Measurements from ENCODE around the gene SSH2.
"Not testable (repeated sequence)": the region's sequence is repeated elsewhere in the genome, so short reads cannot be mapped to it uniquely, and the experiment has no call there.

Gene SSH2

GRCh38 chr17:29732209-29732608 is 197.8 kb downstream of the SSH2 start:
- DNase-seq = no peak

- no peak for DNase-seq
Observed at GRCh38 chr17:29731589-29731929, 198.5 kb downstream of the SSH2 start.

GRCh38 chr17:29728490-29728889 is 201.5 kb downstream of the SSH2 start:
- DNase-seq = no peak

DNA sequence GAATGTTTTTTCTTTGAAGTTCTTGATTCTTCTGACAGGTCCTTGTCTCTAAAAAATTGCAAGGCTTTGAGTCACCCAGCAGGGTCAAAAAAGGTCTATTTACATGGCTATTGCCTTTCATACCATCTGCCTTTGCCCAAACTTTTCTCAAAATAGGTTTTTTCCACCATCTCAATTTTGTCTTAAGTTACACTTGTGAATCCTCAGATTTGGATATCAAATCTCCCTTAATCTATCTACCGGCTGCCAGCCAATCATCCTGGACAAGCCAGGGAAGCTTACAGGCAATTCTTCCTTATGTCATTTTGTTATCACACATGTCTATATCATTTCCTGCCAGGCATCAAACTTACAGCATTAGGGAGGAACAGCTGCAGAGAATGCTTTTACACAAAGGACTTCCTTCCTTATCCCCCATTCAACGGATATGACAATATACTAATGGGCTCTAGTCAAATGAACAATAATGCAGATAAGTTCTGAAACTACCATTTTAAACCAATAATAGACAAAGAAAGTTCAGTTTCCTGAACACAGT is 203.2 kb downstream of the SSH2 start:
- no peak for DNase-seq

DNA sequence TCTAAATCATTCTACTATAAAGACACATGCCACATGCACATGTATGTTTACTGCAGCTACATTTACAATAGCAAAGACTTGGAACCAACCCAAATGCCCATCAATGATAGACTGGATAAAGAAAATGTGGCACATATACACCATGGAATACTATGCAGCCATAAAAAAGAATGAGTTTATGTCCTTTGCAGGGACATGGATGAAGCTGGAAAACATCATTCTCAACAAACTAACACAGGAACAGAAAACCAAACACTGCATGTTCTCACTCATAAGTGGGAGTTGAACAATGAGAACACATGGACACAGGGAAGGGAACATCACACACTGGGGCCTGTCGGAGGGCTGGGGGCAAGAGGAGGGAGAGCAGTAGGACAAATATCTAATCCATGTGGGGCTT is 204.6 kb downstream of the SSH2 start:
- not testable (repeated sequence) for DNase-seq

DNA sequence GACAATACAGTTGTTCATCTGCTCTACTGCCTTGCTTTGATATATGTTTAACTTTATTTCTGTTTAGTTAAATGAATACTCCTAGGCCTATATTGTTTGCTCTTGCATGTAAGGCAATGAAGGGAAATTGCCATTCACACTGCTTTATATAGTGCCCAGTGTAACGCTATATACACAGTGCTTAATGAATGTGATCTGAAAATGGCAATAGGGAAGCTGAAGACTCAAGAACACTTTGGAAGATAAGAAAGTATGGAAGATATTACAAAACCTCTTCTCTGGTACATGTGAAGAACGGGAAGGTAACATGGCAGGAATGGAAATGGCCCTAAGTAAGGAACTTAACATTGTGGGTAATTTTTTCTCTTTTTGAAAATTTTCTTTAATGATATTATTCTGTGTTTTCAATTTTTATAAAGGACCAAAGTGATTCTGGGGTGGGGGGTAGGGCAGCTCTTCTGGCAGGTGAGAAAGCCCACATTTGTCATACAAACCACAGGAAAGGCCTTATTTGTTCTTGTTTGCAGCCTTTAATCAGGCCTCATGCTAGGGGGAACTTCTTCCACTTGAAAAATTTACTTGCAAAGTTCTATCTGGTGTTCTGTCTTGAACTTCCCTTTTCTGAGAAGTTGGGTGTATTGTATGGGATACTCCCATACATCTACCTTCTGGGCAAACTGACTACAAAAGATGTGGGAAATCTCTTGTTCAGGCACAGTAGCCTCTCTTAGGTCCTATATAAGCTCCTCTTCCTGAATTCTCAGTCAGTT is 206.6 kb downstream of the SSH2 start:
- no peak for DNase-seq

- DNase-seq = no peak
Observed at GRCh38 chr17:29722411-29723198, 207.4 kb downstream of the SSH2 start.

DNA sequence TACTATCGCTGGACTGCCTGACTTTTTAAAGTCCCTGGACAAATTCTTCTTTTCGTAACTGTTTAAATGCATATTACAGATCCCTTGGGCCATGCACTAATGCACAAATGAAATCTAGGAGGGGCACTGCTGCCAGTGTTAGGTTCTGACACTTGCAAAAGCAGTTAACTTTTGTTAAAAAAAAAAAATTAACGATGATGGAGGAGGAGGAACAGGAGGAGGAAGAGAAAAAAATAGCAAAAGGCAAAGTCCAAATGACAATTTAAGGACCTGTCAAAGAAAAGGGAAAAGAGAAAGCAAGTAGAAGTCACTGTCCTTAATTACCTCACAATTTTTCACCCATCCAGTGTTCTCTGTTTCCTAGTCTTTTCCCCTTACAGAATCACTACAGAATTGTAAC is 209.5 kb downstream of the SSH2 start:
- no peak for DNase-seq

DNA sequence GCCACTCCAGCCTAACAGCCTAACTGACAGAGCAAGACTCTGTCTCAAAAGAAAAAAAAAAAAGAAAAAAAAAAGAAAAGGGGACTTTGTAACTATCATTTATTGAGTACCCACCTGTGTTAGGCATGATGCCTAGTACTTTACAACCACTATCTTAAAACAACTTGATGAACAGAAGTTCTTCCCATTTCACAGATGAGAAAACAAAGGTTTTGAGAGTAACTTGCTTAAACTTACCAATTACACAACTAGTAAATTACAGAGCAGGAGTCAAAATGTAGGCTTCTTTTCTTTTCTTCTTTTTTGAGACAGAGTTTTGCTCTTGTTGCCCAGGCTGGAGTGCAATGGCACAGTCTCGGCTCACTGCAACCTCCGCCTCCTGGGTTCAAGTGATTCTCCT is 210.6 kb downstream of the SSH2 start:
- DNase-seq = no peak

DNA sequence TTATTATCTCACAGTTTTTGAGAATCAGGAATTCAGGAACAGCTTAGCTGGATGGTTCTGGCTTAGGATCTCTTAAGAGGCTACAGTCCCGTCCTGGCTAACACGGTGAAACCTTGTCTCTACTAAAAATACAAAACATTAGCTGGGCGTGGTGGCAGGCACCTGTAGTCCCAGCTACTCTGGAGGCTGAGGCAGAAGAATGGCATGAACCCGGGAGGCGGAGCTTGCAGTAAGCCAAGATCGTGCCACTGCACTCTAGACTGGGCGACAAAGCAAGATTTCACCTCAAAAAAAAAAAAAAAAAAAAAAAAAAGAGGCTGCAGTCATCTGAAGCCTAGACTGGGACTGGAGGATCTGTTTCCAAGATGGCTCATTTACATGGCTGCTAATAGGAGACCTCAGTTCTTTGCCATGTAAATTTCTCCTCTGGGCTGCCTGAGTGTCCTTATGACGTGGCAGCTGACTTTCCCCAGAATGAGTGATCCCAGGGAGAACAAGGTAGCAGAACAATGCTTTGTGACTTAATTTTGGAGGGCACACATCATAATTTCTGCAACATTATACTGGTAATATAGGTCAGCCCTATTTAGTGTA is 211.5 kb downstream of the SSH2 start:
- no peak for DNase-seq

DNA sequence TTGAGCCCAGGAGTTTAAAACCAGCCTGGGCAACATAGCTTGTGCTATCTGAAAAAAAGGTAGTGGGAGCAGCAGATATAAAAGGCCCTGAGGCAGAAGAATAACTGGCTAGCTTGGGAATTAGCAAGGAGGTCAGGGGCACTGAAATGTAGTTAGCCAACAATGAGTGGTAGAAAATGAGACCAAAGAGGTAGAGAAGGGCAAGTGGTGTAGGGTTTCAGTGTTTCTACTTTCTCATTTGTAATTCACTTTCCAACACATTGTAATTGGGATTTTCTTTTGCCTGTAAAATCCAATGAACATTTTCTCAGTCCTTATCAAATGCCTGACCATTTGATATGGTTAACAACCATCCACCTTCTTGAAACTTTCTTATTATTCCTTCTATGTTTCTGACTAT is 212.2 kb downstream of the SSH2 start:
- no peak for DNase-seq

DNA sequence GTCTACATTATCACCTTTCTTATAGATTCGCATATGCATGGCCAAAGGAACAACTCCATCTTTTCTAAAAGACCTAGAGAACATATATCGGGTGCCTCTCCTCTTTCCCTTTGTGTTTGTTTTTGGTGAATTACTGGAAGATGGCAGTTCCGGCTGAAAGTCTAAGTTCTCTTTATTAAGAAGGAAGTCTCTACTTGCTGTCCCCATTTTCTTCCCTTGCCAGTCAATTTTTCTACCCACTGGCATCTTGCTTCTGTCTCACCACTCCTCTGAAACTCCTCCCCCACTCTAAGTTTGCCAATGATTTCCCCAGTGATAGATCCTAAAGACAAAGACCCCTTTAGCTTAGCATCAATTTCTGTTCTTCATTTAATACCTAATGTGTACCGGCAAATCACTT is 213.5 kb downstream of the SSH2 start:
- no peak for DNase-seq

GRCh38 chr17:29715680-29716079 is 214.3 kb downstream of the SSH2 start:
- DNase-seq = no peak

- no peak for DNase-seq
Observed at GRCh38 chr17:29714146-29714545, 215.9 kb downstream of the SSH2 start.

DNA sequence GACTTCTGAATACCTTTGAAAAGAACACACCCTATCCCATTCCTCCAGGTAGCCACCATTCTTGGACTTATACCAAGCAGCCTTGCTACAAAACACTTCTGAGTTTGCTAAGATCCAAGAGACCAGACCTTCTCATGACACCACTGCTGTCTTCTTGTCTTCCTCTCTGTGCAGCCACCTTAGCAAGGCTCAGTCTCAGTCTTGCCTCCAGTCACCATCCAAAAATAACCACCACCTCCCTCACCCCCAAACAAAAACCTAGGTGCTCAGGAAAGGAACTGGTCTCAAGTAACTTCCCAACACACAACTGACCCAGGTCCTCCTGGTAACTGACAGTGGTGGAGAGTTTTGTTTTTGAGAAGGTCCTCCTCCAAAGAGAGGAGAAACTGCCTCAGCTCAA is 216.4 kb downstream of the SSH2 start:
- no peak for DNase-seq

DNA sequence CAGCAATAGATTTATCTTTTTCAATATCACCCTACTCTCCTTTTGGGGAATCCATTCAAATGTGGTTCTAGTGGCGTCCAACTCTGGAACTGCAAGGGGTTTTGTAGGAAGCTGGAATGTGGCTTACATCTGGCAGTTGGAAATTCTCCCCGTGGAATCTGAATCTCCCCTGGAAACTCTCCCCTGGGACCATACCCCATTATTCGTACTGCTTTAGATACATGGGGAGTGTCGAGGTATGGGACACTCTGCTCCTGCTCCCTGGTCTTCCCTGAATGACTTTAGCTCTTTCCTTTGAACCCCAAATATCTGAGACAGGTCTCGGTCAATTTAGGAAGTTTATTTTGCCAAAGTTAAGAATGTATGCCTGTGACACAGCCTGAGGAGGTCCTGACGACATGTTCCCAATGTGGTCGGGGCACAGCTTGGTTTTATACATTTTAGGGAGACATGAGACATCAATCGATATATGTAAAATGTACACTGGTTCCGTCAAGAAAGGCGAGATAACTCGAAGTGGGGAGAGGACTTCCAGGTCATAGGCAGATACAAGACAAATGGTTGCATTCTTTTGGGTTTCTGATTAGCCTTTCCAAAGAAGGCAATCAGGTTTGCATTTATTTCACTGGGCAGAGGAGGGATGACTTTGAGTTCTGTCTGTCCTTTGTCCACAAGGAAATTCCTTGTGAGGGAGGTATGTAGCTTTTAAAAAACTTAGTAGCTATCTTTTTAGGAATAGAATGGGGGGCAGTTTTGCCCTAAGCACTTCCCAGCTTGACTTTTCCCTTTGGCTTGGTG is 218.2 kb downstream of the SSH2 start:
- no peak for DNase-seq

DNA sequence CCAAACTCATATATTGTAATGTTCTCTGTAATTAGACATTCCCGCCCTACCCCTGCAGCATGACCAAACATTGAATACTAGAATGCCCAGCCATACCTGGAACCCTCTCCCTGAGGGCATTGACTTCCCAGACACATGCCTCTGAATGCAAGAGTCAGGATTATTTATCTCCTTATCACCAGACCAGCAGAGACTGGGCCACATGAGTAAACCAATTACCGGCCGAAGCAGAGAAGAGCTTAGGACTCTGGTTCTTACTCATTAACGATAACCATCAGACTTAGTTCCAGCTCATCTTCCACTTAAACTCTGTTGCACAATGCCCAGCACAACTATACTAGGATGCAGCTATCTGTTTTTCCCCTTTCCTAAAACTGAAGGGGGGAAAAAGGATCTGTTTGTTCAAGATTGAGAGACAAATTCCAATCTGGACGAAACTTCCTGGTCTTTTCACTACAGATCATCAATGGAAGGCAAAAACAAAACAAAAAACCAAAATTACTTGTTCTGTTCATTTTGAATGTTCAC is 219.1 kb downstream of the SSH2 start:
- DNase-seq = no peak

- no peak for DNase-seq
Observed at GRCh38 chr17:29710520-29710884, 219.5 kb downstream of the SSH2 start.

DNA sequence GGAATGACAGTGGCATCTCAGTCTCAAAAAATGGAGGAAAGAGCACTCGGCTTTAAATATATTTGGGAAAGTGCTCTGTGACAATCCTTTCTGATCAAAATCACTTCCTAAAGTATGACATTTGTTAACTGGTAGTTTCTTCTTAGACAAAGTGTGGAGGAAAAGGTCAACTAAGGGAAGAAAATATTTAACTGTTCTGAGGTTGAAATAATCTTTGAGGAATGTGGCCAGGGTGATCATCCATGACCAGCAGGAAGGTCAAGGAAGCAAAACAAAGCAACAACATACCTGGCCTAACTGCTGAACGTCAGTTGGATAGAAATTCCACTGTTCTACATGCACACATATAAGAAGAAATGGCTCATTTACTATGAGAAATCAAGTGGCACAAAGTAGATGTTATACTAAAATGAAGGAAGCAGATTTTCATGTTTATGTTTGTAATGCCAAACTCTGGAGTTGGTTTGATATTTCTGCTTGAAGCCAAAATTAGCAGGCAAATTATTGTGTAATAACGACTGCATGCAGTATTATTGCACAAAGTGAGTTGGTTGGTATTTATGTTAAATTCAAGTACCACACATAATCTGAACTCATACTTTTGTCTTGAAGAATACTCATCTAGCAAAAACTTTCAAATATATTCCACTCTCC is 220.0 kb downstream of the SSH2 start:
- DNase-seq = no peak

- DNase-seq = no peak
Observed at GRCh38 chr17:29707212-29707571, 222.8 kb downstream of the SSH2 start.

GRCh38 chr17:29706045-29706431 is 224.0 kb downstream of the SSH2 start:
- no peak for DNase-seq

GRCh38 chr17:29705386-29705785 is 224.6 kb downstream of the SSH2 start:
- no peak for DNase-seq

Measured in NCI-H774 (cell line).